ENCODE results near the gene ZNF277.

The ZNF277 gene

GRCh38 chr7:112362731-112363131 lies 156.2 kb downstream of the ZNF277 start:
- Histone ChIP-seq H3K9me3 (ENCODE audit: control insufficient read depth, insufficient read depth, low read length) (no peaks in the 10 kb centered on the region), H3K27me3 (ENCODE audit: control insufficient read depth, low read length) (no peaks in the 10 kb centered on the region)

GRCh38 chr7:112364388-112364787 lies 157.9 kb downstream of the ZNF277 start:
- H4K20me1 ChIP-seq (ENCODE audit: control insufficient read depth, insufficient read depth, low read depth, low read length), result no peaks in the 10 kb centered on the region
- H3K4me2 ChIP-seq (ENCODE audit: low read length), result no peak overlapping the region
- no peaks in the 10 kb centered on the region for H3K79me2 ChIP-seq (ENCODE audit: control insufficient read depth, low read length)
- no peaks in the 10 kb centered on the region for H3K27me3 ChIP-seq (ENCODE audit: control insufficient read depth, low read length)
- no peaks in the 10 kb centered on the region for H3K4me1 ChIP-seq (ENCODE audit: control insufficient read depth, low read length)
- no peaks in the 10 kb centered on the region for H3K36me3 ChIP-seq (ENCODE audit: control insufficient read depth, low read length)
- no peaks in the 10 kb centered on the region for H3K9me2 ChIP-seq (replicated peaks; ENCODE audit: control insufficient read depth, low read length)
- no peaks in the 10 kb centered on the region for H3K9me3 ChIP-seq (ENCODE audit: control insufficient read depth, insufficient read depth, low read length)
- H3K27ac ChIP-seq (ENCODE audit: low read depth, low read length), result no peak overlapping the region
- H3K4me3 ChIP-seq (ENCODE audit: low read length), result no peak overlapping the region
- no peaks in the 10 kb centered on the region for H3F3A ChIP-seq (ENCODE audit: control insufficient read depth, insufficient read depth)
- TF ChIP-seq CTCF (IDR thresholded peaks at IDR 0.05; ENCODE audit: low read depth, low read length, poor library complexity, severe bottlenecking) (no peak), EZH2phosphoT487 (IDR thresholded peaks at IDR 0.05; ENCODE audit: borderline replicate concordance, low read length) (no peak)

More at GRCh38 chr7:112362731-112363131, 156.2 kb downstream of the ZNF277 start:
- Histone ChIP-seq H3F3A (ENCODE audit: control insufficient read depth, insufficient read depth) (no peaks in the 10 kb centered on the region), H3K4me1 (ENCODE audit: control insufficient read depth, low read length) (no peaks in the 10 kb centered on the region), H3K79me2 (ENCODE audit: control insufficient read depth, low read length) (no peaks in the 10 kb centered on the region), H3K27ac (ENCODE audit: low read depth, low read length) (no peak overlapping the region), H3K4me3 (ENCODE audit: low read length) (no peak overlapping the region), H3K4me2 (ENCODE audit: low read length) (no peak overlapping the region), H3K9me2 (replicated peaks; ENCODE audit: control insufficient read depth, low read length) (no peaks in the 10 kb centered on the region), H4K20me1 (ENCODE audit: control insufficient read depth, insufficient read depth, low read depth, low read length) (no peaks in the 10 kb centered on the region), H3K36me3 (ENCODE audit: control insufficient read depth, low read length) (no peaks in the 10 kb centered on the region)
- no peak for TF ChIP-seq CTCF (IDR thresholded peaks at IDR 0.05; ENCODE audit: low read depth, low read length, poor library complexity, severe bottlenecking)
- no peak for TF ChIP-seq EZH2phosphoT487 (IDR thresholded peaks at IDR 0.05; ENCODE audit: borderline replicate concordance, low read length)

DNA sequence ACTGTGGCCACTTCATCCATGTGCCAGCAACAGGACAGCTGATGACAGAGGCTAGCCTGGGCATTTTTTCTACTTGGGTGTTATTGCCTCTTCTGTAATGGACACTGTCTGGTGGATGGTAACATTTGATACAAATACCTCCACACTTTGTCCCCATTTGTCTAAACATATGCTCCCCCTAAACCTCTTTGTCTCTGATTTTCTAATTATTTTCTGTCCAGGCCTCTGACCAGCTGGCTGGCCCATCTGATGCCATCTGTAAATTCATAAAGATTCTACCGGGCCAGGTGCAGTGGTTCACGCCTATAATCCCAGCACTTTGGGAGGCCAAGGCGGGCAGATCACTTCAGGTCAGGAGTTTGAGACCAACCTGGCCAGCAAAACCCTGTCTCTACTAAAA lies 159.1 kb downstream of the ZNF277 start:
- H3K79me2 ChIP-seq (ENCODE audit: control insufficient read depth, low read length), result no peaks in the 10 kb centered on the region
- no peak overlapping the region for H3K27ac ChIP-seq (ENCODE audit: low read depth, low read length)
- no peak overlapping the region for H3K4me3 ChIP-seq (ENCODE audit: low read length)
- H3K4me1 ChIP-seq (ENCODE audit: control insufficient read depth, low read length), result no peaks in the 10 kb centered on the region
- H3K9me2 ChIP-seq (replicated peaks; ENCODE audit: control insufficient read depth, low read length), result no peaks in the 10 kb centered on the region
- 0 out of 2 replicates have a peak, but pooled peaks cover 3% of the 10 kb centered on the region for H3K27me3 ChIP-seq (ENCODE audit: control insufficient read depth, low read length)
- H3K4me2 ChIP-seq (ENCODE audit: low read length), result no peak overlapping the region
- no peaks in the 10 kb centered on the region; the same call in 1 of the 2 replicates for H4K20me1 ChIP-seq (ENCODE audit: control insufficient read depth, insufficient read depth, low read depth, low read length)
- no peaks in the 10 kb centered on the region for H3F3A ChIP-seq (ENCODE audit: control insufficient read depth, insufficient read depth)
- H3K36me3 ChIP-seq (ENCODE audit: control insufficient read depth, low read length), result no peaks in the 10 kb centered on the region
- no peaks in the 10 kb centered on the region for H3K9me3 ChIP-seq (ENCODE audit: control insufficient read depth, insufficient read depth, low read length)
- TF ChIP-seq EZH2phosphoT487 (IDR thresholded peaks at IDR 0.05; ENCODE audit: borderline replicate concordance, low read length) (no peak), CTCF (IDR thresholded peaks at IDR 0.05; ENCODE audit: low read depth, low read length, poor library complexity, severe bottlenecking) (no peak)

Data from DOHH2 (cell line).